K562 (cell line): ENCODE data around the gene NECTIN3. TPM values are rescaled to one million over a fixed set of nuclear protein-coding genes. Genes with fewer than 3 reads are reported as not detected.

Experiments used
- ATAC-seq: fragments of 200-7000 bp; cut with Tn5 transposase; 3 replicates; pipeline ENCODE4 v1.9.1; 2020; ENCODE audit warnings: moderate library complexity
- BruUV-seq: library from RNA; stranded (reverse); fragments of 400-500 nt; replicated peaks from 2 replicates; lab custom pipeline; 2021; lab: Mats Ljungman, UMichigan
- CTCF ChIA-PET: fragments of 300-600 bp; formaldehyde crosslinking; extraction: SDS; loops from one replicate; lab custom pipeline; 2021; ENCODE audit warnings: low intra/inter-chr PET ratio; lab: Yijun Ruan, JAX
- POLR2A ChIA-PET: fragments of 300-600, 350-650 bp; sonication (Branson Sonifier 250); formaldehyde crosslinking; extraction: SDS; loops from one replicate; lab custom pipeline; 2021; ENCODE audit warnings: antibody characterized with exemption, inconsistent platforms; lab: Yijun Ruan, JAX
- DNase-seq, 4 experiments: peaks; one replicate each; pipeline versions ENCODE4 v3.0.0 to v3.0.0-alpha.2; 2011 to 2018; ENCODE audit warnings: low spot score in 3 of 4, mixed read lengths in 3 of 4; ENCODE audit errors: extremely low read depth in 1 of 4
- FAIRE-seq: peaks from 2 replicates; lab custom pipeline; 2011; peaks lifted over from hg19 to GRCh38; lab: Jason Lieb, UNC
- H2AFZ ChIP-seq: 2 replicates; pipeline ENCODE4 v1.6.0; 2011; ENCODE audit warnings: low read depth, low read length, control low read depth, inconsistent platforms
- H3K27ac ChIP-seq: fragments of 200-600 bp; 3 replicates; pipeline ENCODE4 v1.8.0; 2011; ENCODE audit warnings: low read depth, mild to moderate bottlenecking, control low read depth, inconsistent platforms, low read length, moderate library complexity, mixed read lengths; ENCODE audit errors: extremely low read depth
- H3K27me3 ChIP-seq, 2 experiments: fragments of 300-600 bp in 1 of 2; 2 replicates in 1 of 2; 3 replicates in 1 of 2; pipeline versions ENCODE4 v1.6.0 to v1.8.0; 2011; ENCODE audit warnings: inconsistent platforms in 2 of 2, low read length in 2 of 2, mild to moderate bottlenecking in 1 of 2, mixed read lengths in 1 of 2, moderate library complexity in 1 of 2; ENCODE audit not compliant: control insufficient read depth in 2 of 2, insufficient read depth in 2 of 2
- H3K36me3 ChIP-seq: fragments of 300-600 bp; 3 replicates; pipeline ENCODE4 v1.8.0; 2011; ENCODE audit warnings: mild to moderate bottlenecking, low read length, inconsistent platforms; ENCODE audit not compliant: control insufficient read depth, insufficient read depth
- H3K4me1 ChIP-seq, 2 experiments: fragments of 200-600 bp in 1 of 2; replicated peaks in 1 of 2; 2 replicates in 1 of 2; 3 replicates in 1 of 2; pipeline versions ENCODE4 v1.5.1 to v1.8.0; 2011; ENCODE audit warnings: inconsistent platforms in 2 of 2, low read length in 2 of 2, mild to moderate bottlenecking in 1 of 2, mixed read lengths in 1 of 2, moderate library complexity in 1 of 2; ENCODE audit not compliant: control insufficient read depth in 2 of 2, insufficient read depth in 2 of 2
- H3K4me2 ChIP-seq: 2 replicates; pipeline ENCODE4 v1.6.1; 2011; ENCODE audit warnings: low read length, control low read depth, inconsistent platforms, mixed read lengths; ENCODE audit not compliant: insufficient read depth
- H3K4me3 ChIP-seq: fragments of 200-600 bp; sonication (generic), shearing (Covaris generic); 2 replicates; pipeline ENCODE4 v1.5.1; 2016; ENCODE audit warnings: control low read depth, inconsistent platforms
- H3K79me2 ChIP-seq: fragments of 200-600 bp; 3 replicates; pipeline ENCODE4 v1.8.0; 2011; ENCODE audit warnings: low read length, inconsistent platforms; ENCODE audit not compliant: control insufficient read depth, insufficient read depth
- H3K9ac ChIP-seq, 2 experiments: 2 replicates each; pipeline versions ENCODE4 v1.6.0 to v1.6.1; 2011; ENCODE audit warnings: low read depth in 2 of 2, low read length in 2 of 2, control low read depth in 1 of 2, inconsistent platforms in 1 of 2, mild to moderate bottlenecking in 1 of 2, mixed read lengths in 1 of 2; ENCODE audit not compliant: insufficient read depth in 1 of 2
- H3K9me1 ChIP-seq: one replicate; pipeline ENCODE4 v1.6.0; 2011; ENCODE audit warnings: inconsistent platforms, mild to moderate bottlenecking, low read length, moderate library complexity; ENCODE audit not compliant: control insufficient read depth, insufficient read depth
- H3K9me3 ChIP-seq: replicated peaks from 2 replicates; pipeline ENCODE4 v1.5.1; 2011; ENCODE audit warnings: low read depth, low read length, inconsistent platforms; ENCODE audit not compliant: control insufficient read depth, insufficient read depth
- H4K20me1 ChIP-seq: replicated peaks from 2 replicates; pipeline ENCODE4 v1.6.1; 2011; ENCODE audit warnings: low read length, inconsistent platforms, mixed read lengths; ENCODE audit not compliant: control insufficient read depth, insufficient read depth
- BACH1 ChIP-seq: fragments of 200-800 bp; sonication (Bioruptor generic); IDR thresholded peaks from 2 replicates; pipeline ENCODE4 v1.6.1; 2016; ENCODE audit warnings: missing genetic modification characterization, missing compliant biosample characterization
- PHF8 ChIP-seq: fragments of 200-600 bp; sonication (generic); IDR thresholded peaks from 2 replicates; pipeline ENCODE4 v1.6.1; 2012; ENCODE audit warnings: mixed run types, mild to moderate bottlenecking, inconsistent platforms, low read length, moderate library complexity, borderline replicate concordance
- POLR2B ChIP-seq: fragments of 450-650 bp; IDR thresholded peaks from 2 replicates; pipeline ENCODE4 v1.6.1; 2018; ENCODE audit warnings: low read depth; ENCODE audit not compliant: partially characterized antibody
- TFAM ChIP-seq: fragments of 250-450 bp; sonication (Bioruptor Pico); conservative IDR thresholded peaks from 2 replicates; pipeline ENCODE4 v1.5.0; 2021; ENCODE audit warnings: mild to moderate bottlenecking, moderate library complexity
- ZNF318 ChIP-seq, 2 experiments: fragments of 450-650 bp; IDR thresholded peaks; 2 replicates each; pipeline ENCODE4 v1.6.1; 2016; ENCODE audit warnings: mild to moderate bottlenecking in 2 of 2, borderline replicate concordance in 1 of 2, low read depth in 1 of 2, moderate library complexity in 1 of 2
- WGBS: fragments of 100-300 bp; shearing (Covaris generic); methylation state at CpG from one replicate; pipeline ENCODE4 v1.1.6; 2016; ENCODE audit warnings: low coverage, mixed read lengths; ENCODE audit not compliant: insufficient coverage; ENCODE audit errors: missing lambda C conversion rate; 5-methylcytosine and 5-hydroxymethylcytosine counted together
- in situ Hi-C: fragments of 300-500 bp; cut with MboI; formaldehyde crosslinking; loops from 4 replicates; pipeline ENCODE4 v1.15.0; 2018; ENCODE audit warnings: inconsistent platforms, mixed read lengths
- intact Hi-C: fragments of 100-400 bp; cut with micrococcal nuclease; formaldehyde crosslinking; loops from 2 replicates; pipeline ENCODE4 v1.14.2; 2022
- polyA plus RNA-seq, 8 experiments: library from polyadenylated mRNA; depleted of rRNA in 4 of 8; stranded (reverse) in 5 of 8; unstranded in 3 of 8; fragments of >200 nt; fragmentation: Nextera tagmentation in 2 of 8; fragmentation: Illumina TruSeq in 1 of 8; extraction: Ambion mirVana in 2 of 8; extraction: Trizol in 1 of 8; gene quantifications; 2 replicates each; pipeline versions ENCODE4 v1.2.1 to v1.2.3, GENCODE V29; 2011 to 2014; ENCODE audit warnings: inconsistent platforms in 1 of 8, missing spikeins in 1 of 8
- total RNA-seq, 7 experiments: library from RNA; depleted of rRNA in 6 of 7; stranded (reverse); fragments of >200 nt in 6 of 7; fragmentation: Illumina TruSeq in 2 of 7; extraction: Trizol in 2 of 7; gene quantifications; 2 replicates each; pipeline versions ENCODE4 v1.2.1 to v1.2.3, GENCODE V29; 2011 to 2021; ENCODE audit warnings: low replicate concordance in 1 of 7
- TF ChIP-seq, protein P1 (sequence below): sonication (generic); formaldehyde crosslinking; IDR thresholded peaks from 2 replicates; pipeline ENCODE4 v1.8.0; 2022; ENCODE audit warnings: mild to moderate bottlenecking, low read depth, missing genetic modification reagents

NECTIN3 gene
- total and polyA plus RNA-seq, 9 of the 15 experiments (the other 6 are each of a cell fraction or from before 2014, with no cell fraction given): 0.16 TPM; not detected in 8

DNA sequence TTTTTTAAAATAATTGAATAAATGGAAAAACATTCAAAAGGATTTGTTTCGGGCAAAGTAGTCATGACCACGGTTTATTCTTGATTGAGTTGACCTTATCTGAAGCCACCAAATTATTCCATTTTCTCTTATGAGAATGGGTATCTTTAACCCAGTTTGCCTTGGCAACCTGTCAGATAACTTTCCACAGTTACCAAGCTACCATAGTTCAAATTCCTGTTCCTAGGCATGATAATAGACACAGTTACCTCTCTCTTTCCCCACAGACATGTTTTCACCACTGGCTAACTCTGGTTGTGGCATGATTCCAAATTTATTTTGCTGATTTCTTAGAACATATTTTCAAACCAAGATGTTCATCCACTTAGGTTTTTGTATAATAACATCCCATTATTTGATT lies 84.9 kb downstream of the NECTIN3 start:
- Histone ChIP-seq H3K36me3 (no peaks in the 10 kb centered on the region), H3K4me3 (no peak overlapping the region), H3K9me1 (no peaks in the 10 kb centered on the region), H3K9me3 (no peaks in the 10 kb centered on the region), H3K27ac (no peak overlapping the region), H3K4me2 (no peak overlapping the region), H3K4me1 (no peaks in the 10 kb centered on the region), H3K27me3 (no peaks in the 10 kb centered on the region), H4K20me1 (no peaks in the 10 kb centered on the region), H2AFZ (no peak overlapping the region), H3K9ac (no peak overlapping the region), H3K79me2 (no peaks in the 10 kb centered on the region)
- BruUV-seq: no TSS peak
- ATAC-seq (no peak), DNase-seq (no peak), FAIRE-seq (no peak)
- no CpG with 5 or more reads among the region's 2 CpGs for WGBS
- ChIA-PET POLR2A (no interaction called here), CTCF (no interaction called here)
- TF ChIP-seq TFAM (CRISPR knock-in tag): no peak
- in situ Hi-C loops: no loop called here
- intact Hi-C loops: no loop called here

DNA sequence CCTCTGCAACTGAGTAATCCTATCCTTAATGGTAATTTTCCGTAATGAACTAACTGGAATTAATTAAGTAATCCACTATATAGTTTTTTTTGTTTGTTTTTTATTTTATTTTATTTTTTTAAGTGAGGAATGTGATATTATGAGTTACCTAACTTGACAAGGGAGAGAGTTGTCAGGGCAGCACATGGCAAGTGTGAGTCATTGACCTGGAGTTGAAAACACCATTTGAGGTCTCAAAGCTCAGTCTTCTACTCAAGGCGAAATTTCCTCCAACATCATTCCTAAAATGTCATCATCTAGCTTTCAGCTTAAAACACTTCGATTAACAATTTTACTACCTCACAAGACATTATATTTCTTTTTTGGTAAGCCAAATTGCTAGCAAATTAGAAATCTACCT lies 87.8 kb downstream of the NECTIN3 start:
- Histone ChIP-seq H3K4me2 (no peak overlapping the region), H4K20me1 (no peaks in the 10 kb centered on the region), H3K9me3 (no peaks in the 10 kb centered on the region), H2AFZ (no peak overlapping the region), H3K4me1 (no peaks in the 10 kb centered on the region), H3K9ac (no peak overlapping the region), H3K27ac (no peak overlapping the region), H3K36me3 (no peaks in the 10 kb centered on the region), H3K79me2 (no peaks in the 10 kb centered on the region), H3K4me3 (no peak overlapping the region), H3K9me1 (no peaks in the 10 kb centered on the region), H3K27me3 (no peaks in the 10 kb centered on the region)
- BruUV-seq: no TSS peak
- in situ Hi-C loops (no loop called here), intact Hi-C loops (no loop called here)
- DNase-seq: no peak
- ChIA-PET CTCF (no interaction called here), POLR2A (no interaction called here)
- ATAC-seq: no peak
- WGBS: 4% methylated on average over 3 of the region's 3 CpGs
- FAIRE-seq: no peak
- no peak for TF ChIP-seq POLR2B
- TF ChIP-seq BACH1 (tag): no peak
- TF ChIP-seq ZNF318 (IDR thresholded peaks at IDR 0.05; ENCODE audit: borderline replicate concordance in 1 of 2, low read depth in 1 of 2): no peak
- no peak for TF ChIP-seq PHF8
- TF ChIP-seq, protein P1, sequence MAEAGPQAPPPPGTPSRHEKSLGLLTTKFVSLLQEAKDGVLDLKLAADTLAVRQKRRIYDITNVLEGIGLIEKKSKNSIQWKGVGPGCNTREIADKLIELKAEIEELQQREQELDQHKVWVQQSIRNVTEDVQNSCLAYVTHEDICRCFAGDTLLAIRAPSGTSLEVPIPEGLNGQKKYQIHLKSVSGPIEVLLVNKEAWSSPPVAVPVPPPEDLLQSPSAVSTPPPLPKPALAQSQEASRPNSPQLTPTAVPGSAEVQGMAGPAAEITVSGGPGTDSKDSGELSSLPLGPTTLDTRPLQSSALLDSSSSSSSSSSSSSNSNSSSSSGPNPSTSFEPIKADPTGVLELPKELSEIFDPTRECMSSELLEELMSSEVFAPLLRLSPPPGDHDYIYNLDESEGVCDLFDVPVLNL (CRISPR knock-in tag): no peak
